ENCODE measurements around the gene NEIL1.
"Not testable (repeated sequence)": the region's sequence is repeated elsewhere in the genome, so short reads cannot be mapped to it uniquely, and the experiment has no call there.

NEIL1 gene

GRCh38 chr15:75333654-75334419, 13.0 kb upstream of the NEIL1 start:
- ATAC-seq: not testable (repeated sequence)

GRCh38 chr15:75335313-75335704, 11.5 kb upstream of the NEIL1 start:
- DNase-seq (no peak), ATAC-seq (no peak)

More at GRCh38 chr15:75333654-75334419, 13.0 kb upstream of the NEIL1 start:
- DNase-seq: not testable (repeated sequence)

- peak; percentile 90 for DNase-seq
- ATAC-seq: peak; percentile 78
These were observed 11.0 kb upstream of the NEIL1 start, which contains the start of gene COMMD4 for GRCh38 chr15:75335705-75336355. TSS of gene COMMD4 (plus strand) at chr15:75336063. CDS start at chr15:75336090, 27 bp downstream.

GRCh38 chr15:75338661-75339240, 8.1 kb upstream of the NEIL1 start:
- ATAC-seq: no peak
- DNase-seq: no peak

- DNase-seq (no peak), ATAC-seq (no peak)
These were observed 7.2 kb upstream of the NEIL1 start for GRCh38 chr15:75339531-75340240.

GRCh38 chr15:75342221-75342620, 4.6 kb upstream of the NEIL1 start:
- no peak for ATAC-seq
- DNase-seq: no peak

- ATAC-seq, DNase-seq: not testable (repeated sequence)
These were observed 2.9 kb upstream of the NEIL1 start for GRCh38 chr15:75343953-75344352.

- DNase-seq (peak; percentile 62), ATAC-seq (peak; percentile 45)
These were observed 589 bp downstream of the NEIL1 start for GRCh38 chr15:75347222-75348033.

- ATAC-seq (no peak), DNase-seq (no peak)
These were observed 1.3 kb downstream of the NEIL1 start for GRCh38 chr15:75348034-75348561.

- no peak for DNase-seq
These were observed 1.9 kb downstream of the NEIL1 start for GRCh38 chr15:75348562-75349350.

GRCh38 chr15:75349351-75349669, 2.5 kb downstream of the NEIL1 start:
- DNase-seq, ATAC-seq: not testable (repeated sequence)

More at GRCh38 chr15:75348562-75349350, 1.9 kb downstream of the NEIL1 start:
- ATAC-seq: no peak

GRCh38 chr15:75349851-75350588, 3.2 kb downstream of the NEIL1 start:
- peak; percentile 85 for DNase-seq
- peak; percentile 82 for ATAC-seq

GRCh38 chr15:75350601-75351361, 3.9 kb downstream of the NEIL1 start:
- ATAC-seq: no peak

GRCh38 chr15:75352186-75353080, 5.6 kb downstream of the NEIL1 start:
- no peak for DNase-seq
- ATAC-seq: no peak

More at GRCh38 chr15:75350601-75351361, 3.9 kb downstream of the NEIL1 start:
- no peak for DNase-seq

- DNase-seq (no peak), ATAC-seq (no peak)
These were observed 6.8 kb downstream of the NEIL1 start for GRCh38 chr15:75353604-75354003.

- no peak for DNase-seq
- ATAC-seq: no peak
These were observed 7.6 kb downstream of the NEIL1 start for GRCh38 chr15:75354454-75354853.

- ATAC-seq: no peak
These were observed 8.5 kb downstream of the NEIL1 start for GRCh38 chr15:75355369-75355768.

GRCh38 chr15:75356006-75356405, 9.2 kb downstream of the NEIL1 start:
- no peak for ATAC-seq
- DNase-seq: no peak

More at GRCh38 chr15:75355369-75355768, 8.5 kb downstream of the NEIL1 start:
- no peak for DNase-seq
